GM19455 (cell line): ENCODE results near the gene NLGN1.

Experiments
- ATAC-seq: cut with Tn5 transposase; IDR thresholded peaks from one replicate; pipeline ENCODE4 v1.9.1; 2021; ENCODE audit not compliant: unreplicated experiment

Gene NLGN1

DNA sequence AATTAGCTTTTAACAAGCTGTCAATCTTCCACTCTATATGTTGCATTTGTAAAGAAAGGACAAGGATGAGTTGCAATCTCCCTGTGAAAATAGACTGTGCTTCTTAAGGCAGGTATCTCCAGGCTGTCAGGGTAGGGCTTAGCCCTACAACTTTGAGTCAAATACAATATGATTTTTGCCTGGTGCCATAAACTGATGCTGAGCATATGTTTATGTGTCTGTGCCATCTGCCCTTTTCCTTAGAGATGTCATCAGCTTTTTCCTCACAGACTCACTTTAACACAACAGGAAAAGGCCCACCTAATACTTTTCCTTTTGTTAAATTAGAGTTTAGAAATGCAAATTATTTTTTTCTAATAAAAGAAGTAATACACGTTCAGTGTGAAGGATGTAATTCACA lies 548.3 kb downstream of the NLGN1 start:
- ATAC-seq, result no peak

DNA sequence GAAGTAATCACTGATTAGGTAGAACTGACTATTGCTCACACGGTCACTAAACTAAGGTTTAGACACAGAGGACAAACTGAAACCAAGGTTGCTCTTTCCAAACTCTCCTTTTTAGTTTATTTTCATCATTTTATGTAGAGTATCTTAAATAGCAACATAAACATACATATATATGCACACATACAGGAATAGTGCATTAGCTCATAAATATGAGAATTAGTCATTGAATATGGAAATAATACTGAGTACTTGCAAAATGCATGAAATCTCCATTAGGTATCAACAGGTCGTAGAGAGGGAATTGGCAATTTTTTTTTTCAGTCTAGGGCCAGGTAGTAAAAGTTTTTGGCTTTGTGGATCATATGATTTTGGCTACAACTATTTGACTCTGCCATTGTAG lies 557.1 kb downstream of the NLGN1 start:
- no peak for ATAC-seq

DNA sequence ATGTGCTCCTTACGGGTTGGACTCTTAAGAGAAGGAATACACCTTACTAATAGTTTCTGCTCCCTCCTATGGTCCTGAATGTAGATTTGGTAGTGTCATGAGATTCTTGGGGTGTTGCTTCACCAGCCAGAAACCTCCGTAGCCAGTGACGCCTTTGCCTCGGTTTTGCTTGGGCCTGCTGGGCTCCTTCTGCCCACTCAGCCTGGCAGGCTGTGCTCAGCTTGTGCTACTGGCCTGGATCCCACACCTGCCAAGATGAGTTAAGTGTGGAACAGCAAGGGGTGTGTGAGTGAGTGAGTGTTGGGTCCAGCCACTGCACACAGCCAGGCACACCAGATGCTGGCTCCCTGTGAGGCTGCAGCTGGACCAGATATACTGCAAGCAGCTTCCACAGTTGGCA lies 560.1 kb downstream of the NLGN1 start:
- ATAC-seq, result no peak

DNA sequence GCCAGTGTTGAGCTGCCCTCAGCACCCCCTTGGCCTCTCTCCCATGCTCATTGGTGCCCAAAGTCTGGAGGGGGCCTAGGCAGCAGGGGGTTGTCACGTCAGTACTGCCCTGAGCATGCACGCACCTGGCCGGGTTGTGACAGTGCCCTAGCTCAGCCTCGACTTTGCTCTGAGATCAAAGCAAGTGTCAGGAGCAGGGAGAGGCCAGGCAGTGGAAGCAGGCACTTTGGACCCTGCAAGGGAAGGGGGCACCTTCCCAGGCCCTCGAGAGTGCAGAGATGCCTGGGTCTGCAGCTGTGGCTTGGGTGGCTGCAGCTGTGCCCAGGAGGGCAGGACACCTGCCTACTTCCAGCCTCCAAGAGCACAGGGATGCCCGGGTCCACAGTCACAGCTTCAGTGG lies 561.3 kb downstream of the NLGN1 start:
- ATAC-seq, result no peak

DNA sequence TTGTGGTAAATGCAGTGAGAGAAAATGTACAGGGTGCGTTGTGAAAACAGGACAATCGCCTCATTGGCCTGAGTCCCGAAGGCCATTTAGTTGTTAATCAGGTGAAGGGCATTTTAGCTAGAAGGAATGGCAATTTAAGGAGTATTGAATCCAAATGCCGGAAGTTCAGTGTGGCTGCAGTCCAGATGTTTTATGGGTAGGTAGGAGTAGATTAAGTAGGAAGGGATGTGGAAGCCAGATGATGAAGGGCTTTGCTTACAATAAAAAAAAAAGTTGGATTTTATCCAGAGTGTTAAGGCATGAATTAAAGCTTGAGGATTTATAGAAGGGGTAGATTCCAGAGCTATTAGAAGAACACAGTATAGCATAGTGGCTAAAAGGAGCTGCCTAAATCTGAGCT lies 572.7 kb downstream of the NLGN1 start:
- no peak for ATAC-seq

DNA sequence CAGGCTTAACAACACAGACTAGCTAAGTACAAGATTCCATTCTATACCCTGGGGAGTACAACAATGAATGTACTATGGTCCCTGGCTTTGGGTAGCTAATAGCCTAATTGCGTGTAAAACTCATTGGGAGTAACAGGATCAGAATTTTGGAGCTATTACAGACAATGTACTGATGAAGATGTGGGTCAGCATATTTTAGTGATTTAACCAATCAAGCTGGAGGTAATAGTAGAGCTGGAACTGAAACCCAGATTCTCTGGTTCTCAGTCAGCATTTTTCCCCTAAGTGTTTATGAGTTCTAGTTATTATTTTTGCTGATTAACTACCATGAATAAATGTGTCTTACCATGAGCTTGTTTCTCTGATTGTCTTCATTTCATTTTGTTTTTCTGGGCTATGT lies 578.7 kb downstream of the NLGN1 start:
- ATAC-seq, result no peak

DNA sequence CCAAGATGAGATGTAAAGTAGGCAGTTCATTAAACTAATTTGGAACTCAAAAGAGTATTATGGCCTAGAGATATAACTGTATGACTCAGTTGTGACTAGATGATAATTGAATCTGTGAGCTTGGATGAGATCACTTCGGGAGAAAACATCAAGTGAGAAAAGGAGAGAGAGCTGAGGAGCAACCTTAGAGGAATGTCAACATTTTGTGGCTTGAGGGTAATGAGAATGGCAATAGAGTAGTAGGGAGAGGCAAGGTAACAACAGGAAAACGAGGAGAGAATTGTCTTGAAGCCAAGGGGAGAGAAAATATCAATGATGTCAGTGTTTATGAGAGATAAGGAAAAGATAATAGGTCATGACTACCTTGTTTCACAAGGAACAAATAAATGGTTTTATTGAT lies 580.2 kb downstream of the NLGN1 start:
- ATAC-seq, result no peak

DNA sequence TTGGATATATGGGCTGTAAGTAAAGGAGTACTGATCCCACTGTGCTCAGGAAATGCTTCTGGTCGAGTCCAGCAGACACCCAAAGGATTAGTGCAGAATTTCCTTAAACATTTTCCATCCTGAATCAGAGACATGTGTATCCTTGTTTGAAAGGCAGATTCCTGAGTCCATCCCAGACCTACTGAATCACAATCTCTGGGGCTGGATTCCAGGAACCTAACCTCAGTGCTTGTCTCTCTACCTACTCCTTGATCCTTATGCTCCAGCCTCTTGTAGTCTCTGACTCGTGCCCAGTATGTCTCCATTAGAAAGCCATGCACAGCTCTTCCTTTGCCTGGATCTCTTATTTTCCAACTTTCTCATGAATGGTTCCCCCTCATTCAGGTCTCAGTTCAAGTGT lies 585.8 kb downstream of the NLGN1 start:
- no peak for ATAC-seq

DNA sequence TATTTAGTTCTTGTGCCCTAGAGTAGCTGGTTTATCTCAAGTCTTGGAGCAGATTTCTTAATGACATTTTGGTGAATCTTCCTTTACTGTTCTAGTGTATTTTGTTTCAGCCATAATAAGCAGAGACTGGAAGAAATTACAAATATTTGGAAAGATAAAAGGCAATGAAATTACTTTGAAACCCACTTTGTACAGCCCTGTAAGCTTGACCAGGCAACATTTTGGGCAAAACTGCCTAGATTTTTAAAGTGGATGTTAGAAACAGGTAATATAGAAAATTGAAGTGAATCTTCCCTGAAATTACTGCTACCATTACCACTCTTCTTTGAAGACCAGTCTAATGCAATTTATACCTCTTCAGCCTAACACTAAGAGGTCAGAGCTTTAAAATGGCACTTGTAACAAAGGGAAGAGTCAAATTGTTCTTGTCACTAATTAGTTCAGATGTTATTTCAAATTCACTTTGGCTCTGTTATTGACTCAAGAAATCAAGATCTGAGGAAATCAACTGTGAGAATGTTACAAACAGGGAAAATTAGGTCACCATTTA lies 589.4 kb downstream of the NLGN1 start:
- ATAC-seq, result no peak

DNA sequence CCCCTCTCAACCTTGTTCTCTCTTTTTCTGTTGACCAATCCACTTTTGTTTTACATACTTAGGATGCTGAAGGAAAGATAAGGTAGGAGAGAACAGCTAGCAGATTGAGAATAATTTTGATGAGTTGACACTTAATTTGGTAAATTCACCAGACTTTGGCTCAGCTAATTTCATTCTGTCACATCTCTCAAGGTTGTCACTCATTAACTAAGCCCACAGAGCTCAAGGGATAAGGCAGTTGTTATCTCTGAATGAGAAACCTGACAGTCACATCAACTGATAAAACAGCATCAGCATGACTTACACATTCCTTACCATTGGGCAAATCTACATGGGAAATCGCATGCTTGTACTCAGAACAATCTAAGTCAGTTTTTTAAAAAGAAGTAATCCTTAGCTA lies 591.4 kb downstream of the NLGN1 start:
- ATAC-seq, result no peak

DNA sequence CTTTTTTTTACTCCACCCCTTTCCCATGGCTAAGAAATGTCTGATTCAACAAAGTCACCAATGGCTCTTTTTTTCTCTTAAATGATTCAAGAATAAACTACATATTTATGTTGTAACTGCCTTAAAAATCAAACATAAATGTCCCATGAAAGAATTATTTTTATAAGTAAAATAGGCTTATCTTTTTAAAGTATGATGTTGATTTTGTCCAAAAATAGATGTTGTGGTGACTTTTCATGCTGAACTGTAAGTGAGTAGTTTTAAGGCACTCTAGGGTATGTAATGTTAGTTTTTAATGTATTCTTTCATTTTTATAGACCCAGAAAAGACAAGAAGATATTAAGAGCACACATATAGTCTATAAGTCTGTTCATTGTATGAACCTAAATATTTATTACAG lies 594.9 kb downstream of the NLGN1 start:
- no peak for ATAC-seq

DNA sequence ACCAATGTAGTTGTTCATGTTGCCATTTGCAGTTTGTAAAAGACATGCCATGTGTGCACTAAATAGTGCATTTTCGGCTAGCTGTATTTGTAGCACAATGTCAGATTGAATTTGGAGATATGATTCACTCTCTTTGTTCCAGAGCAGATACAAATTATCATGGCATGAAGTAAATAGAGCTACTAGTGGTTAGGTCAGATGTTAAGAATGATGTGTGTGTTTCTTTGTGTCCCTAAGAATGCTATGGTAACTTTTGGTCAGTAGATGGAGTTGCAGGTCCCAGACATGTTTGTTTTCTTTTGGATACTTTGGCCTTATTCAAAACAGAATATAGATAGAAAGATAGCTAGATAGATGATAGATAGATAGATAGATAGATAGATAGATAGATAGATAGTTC lies 595.8 kb downstream of the NLGN1 start:
- no peak for ATAC-seq

DNA sequence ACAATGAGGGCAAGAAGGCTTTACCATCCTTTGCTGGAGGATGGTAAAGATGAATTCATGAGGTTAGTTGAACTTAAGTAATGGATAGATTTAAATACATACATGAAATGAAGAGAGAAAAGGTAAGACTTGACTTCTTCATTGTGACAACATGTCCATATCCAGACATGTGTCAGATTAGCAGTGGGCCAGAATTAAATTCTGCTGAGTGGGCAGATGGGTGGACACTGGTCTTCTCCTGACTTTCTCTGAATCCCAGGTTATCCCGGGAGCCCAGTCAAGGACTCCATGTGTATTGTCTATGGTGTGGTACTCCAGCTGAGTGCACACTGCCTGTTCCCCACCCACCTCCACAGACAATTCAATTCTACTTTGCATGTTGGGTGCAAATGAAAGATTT lies 603.1 kb downstream of the NLGN1 start:
- no peak for ATAC-seq

DNA sequence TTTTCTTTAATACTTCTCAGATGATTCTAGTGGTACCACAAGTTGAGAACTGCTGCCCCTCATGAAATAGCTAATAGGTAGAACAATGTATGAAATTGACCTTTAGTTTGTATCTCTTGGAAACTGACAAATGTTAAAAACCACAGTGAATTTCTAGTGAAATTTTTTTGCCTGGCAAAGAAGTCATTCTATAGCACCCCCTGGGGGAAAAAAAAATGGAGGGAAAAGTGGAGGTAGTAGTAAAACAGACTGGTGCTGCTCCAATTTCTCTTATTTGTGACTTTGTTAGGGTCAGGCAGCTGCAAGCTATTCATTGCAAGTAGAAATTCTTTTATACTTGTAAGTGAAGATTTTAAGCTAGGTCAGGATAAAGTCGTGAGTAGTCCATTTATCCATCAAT lies 605.0 kb downstream of the NLGN1 start:
- ATAC-seq, result no peak

DNA sequence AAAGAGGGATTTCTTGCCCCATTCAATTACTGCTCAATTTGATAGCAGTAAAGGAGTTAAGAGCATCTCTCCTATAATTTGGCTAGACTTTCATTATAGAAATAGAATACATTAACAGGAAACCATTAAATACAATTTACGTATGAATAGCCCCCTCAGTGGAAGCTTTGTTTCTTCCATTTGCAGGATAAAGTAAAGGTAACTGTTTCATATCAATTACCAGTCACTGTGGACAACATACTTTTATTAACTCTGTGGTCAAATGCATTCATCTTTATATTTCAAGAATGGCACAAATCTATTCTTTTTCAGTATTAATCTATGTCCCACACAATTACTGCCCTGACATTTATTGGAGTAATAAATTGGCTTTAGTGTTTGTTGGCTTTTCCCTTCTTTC lies 613.4 kb downstream of the NLGN1 start:
- ATAC-seq, result no peak

DNA sequence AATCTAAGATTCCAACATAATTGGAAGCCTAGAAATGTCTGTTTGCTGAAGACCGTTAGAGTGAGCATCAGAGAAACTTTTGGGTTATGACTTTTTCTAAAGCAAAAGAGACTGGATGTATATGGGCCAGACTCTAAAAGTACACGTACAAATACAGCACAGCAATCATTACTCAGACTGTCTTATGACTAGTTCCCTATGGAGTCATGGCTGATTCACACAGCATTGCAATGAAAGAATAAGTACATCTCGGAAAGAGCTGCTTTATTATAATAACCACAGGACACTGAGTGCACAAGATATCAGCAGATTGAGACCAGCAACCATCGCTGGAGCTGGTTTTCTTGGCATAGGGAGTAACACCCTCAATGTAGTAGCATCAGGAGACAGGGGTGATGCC lies 618.6 kb downstream of the NLGN1 start:
- ATAC-seq, result no peak

DNA sequence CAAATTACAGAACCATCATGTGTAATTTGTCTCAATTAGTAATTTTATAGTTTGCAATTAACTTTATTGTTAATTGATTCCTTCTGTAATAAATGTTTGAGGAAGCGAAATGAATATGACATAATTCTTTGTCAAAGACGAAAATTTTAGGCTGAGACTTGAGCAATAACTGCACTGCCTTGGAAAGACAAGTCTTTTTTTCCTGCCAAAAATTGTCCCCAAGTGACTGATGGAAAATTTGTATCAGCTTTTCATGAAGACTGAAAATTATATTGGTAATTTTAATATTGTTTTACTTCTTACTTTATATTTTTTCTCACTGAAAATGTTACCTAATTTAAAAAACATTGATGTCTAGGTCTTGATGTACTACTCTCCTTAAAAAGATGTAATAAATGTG lies 622.6 kb downstream of the NLGN1 start:
- no peak for ATAC-seq

DNA sequence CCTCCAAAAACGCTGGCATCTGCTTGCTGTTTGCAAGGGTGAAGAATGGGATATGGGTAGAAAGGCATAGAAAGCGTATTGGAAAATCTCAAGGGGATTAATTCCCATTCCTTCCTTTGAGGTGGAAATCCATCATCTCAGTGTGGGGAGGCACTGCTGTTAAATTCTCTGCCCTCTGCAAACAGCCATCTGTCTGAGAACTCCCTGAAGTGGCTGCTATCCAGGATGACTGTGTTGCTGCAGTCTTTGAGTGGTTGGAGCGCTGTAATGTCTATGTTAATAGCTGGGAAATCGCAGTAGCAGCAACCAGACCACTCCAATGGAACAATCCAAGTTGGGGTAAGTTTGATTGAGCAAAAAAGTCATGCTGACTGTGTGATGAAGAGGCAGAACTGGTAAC lies 625.9 kb downstream of the NLGN1 start:
- ATAC-seq, result no peak

DNA sequence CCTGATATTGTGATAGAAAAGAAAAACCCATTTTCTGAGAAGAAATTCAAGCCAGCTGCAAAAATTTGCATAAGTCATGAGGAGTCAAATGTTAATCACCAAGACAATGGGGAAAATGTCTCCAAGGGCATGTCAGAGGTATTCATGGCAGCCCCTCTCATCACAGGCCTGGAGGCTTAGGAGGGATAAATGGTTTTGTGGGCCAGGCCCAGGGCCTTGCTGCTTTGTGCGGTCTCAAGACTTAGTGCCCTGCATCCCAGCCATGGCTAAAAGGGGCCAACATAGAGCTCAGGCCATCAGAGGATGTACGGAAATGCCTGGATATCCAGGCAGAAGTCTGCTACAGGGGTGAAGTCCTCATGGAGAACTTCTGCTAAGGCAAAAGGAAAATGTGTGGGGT lies 631.1 kb downstream of the NLGN1 start:
- ATAC-seq, result no peak

DNA sequence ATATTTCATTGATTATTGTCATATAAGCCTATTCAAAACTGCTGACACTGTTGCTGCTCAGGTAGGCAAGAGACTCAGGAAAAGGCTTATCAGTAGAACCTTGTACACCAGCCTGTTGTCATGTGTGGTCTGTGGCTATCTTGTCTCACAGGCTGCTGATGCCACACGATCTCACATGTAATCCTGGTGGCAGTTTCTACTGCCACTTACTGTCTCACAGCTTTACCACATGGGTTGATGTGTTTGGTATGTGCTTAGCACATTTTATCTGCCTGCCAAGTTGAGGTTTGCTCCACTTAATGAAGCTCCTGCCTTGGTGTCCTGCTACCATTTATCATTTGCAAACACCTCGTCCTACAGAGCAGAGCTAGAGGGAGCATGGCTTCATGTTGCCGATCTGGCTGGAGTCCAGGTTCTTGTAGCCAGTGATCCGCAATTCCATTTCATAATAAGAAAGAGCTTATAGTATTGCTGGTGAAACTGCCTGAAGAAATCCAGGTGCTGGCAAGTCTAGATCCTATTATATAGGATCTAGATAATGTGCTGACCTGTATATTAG lies 637.9 kb downstream of the NLGN1 start:
- ATAC-seq, result no peak

DNA sequence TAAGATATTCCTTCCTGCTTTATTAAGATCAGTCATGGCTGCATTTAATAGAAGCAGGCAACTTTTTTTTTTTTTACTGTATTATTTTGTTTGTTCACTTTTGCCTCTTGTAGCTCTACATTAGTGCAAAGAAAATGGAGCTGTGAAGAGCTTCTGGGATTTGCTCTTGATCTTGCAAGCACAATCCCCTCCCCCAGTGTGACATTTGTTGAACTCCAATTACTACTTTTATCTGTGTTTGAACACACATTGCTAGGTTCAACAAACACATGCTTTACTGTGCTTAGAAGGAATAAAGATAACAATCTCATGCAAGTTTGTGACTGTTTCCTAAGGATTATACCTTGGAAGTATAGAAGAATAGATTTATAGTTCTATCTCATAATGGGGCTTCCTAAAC lies 648.8 kb downstream of the NLGN1 start:
- ATAC-seq, result no peak

DNA sequence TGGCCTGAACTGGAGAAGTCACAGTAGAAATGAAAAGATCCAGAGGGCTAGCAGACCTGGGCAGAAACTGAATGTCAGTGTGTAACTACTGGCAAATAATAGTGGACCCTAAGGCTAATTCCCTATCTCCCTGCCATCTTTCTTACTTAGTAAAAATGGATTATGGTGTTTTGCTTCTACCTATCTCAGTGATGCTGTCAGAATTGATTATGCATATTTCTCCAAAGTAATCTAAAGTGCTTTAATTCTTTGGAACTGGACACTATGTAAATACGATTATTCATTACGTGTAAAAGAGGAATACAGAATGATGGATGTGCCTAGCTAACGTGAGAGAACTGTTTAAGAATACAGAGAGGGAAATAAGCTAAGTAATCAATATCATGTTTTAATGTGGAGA lies 651.9 kb downstream of the NLGN1 start:
- ATAC-seq, result no peak

DNA sequence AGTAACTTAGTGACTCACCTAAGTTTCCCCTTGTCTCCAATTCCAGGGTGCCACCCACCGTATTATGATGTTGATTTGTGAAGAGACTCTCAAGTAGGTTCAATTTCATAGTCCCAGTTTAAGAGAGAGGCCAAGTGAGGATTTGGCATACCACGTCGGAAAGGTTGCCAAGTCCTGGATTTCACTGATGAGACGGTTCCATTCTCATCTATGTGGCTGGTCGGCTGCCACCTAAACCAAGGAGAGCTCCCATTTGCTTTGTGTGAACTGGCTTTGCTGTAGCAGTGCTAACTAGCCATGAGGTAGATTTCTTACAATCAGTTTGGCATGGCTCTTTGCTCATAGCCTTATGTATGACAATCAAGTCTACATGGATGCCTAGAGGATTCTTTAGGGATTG lies 653.6 kb downstream of the NLGN1 start:
- ATAC-seq, result no peak

DNA sequence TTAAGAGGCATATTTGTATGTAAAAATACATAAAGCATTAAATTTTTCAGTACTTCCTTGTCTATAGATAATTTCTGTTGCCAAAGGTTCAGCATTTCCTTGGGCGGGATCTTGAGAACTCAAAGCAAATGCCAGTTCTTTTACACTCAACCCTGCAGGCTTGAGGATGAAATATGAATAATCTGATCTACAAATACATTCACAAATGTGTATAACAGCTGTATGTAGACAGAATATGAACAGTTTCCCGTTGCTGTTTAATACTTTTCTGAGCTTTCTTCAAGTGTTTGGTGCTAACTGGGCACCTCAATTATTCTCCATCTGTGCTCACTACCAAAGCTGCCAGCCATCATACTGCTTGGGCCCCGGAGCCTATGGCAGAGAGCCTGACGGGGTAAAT lies 661.3 kb downstream of the NLGN1 start:
- no peak for ATAC-seq
